GM13976 (cell line): ENCODE results near the gene PLA2G7.

ENCODE experiments used
- DNase-seq: peaks from one replicate; pipeline ENCODE4 v3.0.0; 2012; ENCODE audit warnings: low spot score
- in situ Hi-C: fragments of 300-500 bp; cut with MboI; formaldehyde crosslinking; loops from one replicate; pipeline ENCODE4 v1.12.0; 2022; ENCODE audit warnings: low sequenced_read_pairs, mixed read lengths, inconsistent platforms; ENCODE audit not compliant: unreplicated experiment
- TF ChIP-seq, protein P1 (sequence below): IDR thresholded peaks from 2 replicates; pipeline ENCODE4 v1.5.1; 2012; ENCODE audit warnings: borderline replicate concordance, mild to moderate bottlenecking; ENCODE audit not compliant: insufficient read depth; ENCODE audit errors: extremely low read depth, missing control alignments, control extremely low read depth

The PLA2G7 gene

GRCh38 chr6:46690911-46691451 lies 44.2 kb downstream of the PLA2G7 start:
- in situ Hi-C loops: no loop called here
- DNase-seq: no peak

DNA sequence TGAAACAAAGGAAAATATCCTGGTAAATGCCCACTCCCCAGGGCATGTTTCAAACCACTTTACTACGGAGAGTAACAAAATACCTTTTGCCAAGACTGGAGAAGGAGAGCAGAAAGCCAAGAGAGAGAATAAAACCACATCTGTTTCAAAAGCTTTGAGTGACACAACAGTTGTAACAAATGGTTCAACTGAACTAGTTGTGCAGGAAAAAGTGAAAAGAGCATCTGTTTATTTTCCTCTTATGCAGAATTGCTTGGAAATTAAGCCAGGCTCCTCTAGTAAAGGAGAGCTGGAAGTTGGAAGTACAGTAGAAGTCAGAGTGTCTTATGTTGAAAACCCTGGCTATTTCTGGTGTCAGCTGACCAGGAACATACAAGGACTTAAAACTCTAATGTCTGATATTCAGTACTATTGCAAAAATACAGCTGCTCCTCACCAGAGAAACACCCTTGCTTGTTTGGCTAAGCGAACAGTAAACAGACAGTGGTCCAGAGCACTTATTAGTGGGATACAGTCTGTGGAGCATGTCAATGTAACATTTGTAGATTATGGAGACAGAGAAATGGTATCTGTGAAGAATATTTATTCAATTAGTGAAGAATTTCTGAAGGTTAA lies 44.9 kb downstream of the PLA2G7 start:
- TF ChIP-seq, protein P1, sequence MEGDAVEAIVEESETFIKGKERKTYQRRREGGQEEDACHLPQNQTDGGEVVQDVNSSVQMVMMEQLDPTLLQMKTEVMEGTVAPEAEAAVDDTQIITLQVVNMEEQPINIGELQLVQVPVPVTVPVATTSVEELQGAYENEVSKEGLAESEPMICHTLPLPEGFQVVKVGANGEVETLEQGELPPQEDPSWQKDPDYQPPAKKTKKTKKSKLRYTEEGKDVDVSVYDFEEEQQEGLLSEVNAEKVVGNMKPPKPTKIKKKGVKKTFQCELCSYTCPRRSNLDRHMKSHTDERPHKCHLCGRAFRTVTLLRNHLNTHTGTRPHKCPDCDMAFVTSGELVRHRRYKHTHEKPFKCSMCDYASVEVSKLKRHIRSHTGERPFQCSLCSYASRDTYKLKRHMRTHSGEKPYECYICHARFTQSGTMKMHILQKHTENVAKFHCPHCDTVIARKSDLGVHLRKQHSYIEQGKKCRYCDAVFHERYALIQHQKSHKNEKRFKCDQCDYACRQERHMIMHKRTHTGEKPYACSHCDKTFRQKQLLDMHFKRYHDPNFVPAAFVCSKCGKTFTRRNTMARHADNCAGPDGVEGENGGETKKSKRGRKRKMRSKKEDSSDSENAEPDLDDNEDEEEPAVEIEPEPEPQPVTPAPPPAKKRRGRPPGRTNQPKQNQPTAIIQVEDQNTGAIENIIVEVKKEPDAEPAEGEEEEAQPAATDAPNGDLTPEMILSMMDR: no peak
- in situ Hi-C loops: no loop called here
- DNase-seq: no peak

More at GRCh38 chr6:46690911-46691451, 44.2 kb downstream of the PLA2G7 start:
- TF ChIP-seq, protein P1: no peak

- in situ Hi-C loops: no loop called here
- TF ChIP-seq, protein P1: no peak
- no peak for DNase-seq
These were observed 45.5 kb downstream of the PLA2G7 start for GRCh38 chr6:46689657-46690056.

DNA sequence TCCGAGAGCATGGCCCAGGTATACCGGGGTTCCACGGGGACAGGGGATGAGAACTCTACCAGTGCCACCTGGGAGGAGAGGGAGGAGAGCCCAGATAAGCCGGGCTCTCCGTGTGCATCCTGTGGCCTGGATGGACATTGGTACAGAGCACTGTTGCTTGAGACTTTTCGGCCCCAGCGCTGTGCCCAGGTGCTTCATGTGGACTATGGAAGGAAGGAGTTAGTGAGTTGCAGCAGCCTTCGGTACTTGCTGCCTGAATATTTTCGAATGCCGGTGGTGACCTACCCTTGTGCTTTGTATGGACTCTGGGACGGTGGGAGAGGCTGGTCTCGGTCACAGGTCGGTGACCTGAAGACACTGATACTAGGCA lies 46.2 kb downstream of the PLA2G7 start:
- TF ChIP-seq, protein P1: no peak
- in situ Hi-C loops: no loop called here
- DNase-seq: no peak

DNA sequence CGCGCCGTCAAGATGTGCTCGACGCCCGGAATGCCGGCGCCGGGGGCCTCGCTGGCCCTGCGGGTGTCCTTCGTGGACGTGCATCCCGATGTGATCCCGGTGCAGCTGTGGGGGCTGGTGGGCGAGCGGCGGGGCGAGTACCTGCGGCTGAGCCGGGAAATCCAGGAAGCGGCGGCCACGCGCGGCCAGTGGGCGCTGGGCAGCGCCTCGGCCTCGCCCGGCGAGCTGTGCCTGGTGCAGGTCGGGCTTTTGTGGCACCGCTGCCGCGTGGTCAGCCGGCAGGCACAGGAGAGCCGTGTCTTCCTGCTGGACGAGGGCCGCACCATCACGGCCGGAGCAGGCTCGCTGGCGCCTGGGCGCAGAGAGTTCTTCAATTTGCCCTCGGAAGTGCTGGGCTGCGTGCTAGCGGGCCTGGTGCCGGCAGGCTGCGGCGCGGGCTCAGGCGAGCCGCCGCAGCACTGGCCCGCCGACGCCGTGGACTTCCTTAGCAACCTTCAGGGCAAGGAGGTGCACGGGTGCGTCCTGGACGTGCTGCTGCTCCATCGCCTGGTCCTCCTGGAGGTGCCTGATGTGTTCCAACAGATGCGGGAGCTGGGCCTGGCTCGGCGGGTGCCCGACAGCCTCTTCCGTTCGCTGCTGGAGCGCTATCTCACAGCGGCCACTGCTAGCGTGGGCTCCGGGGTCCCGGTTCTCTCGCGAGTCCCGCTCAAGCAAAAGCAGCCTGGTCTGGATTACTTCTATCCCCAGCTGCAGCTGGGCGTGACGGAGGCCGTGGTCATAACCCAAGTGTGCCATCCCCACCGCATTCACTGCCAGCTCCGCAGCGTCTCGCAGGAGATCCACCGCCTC lies 46.8 kb downstream of the PLA2G7 start:
- in situ Hi-C loops: no loop called here
- DNase-seq: peak; percentile 22
- TF ChIP-seq, protein P1: no peak

- peak; percentile 17 for DNase-seq
- in situ Hi-C loops: no loop called here
- TF ChIP-seq, protein P1: no peak
These were observed 47.5 kb downstream of the PLA2G7 start, which contains the start of gene TDRD6 for GRCh38 chr6:46687619-46688097. Gene TDRD6 (plus strand): TSS chr6:46687885. CDS start chr6:46688129, 244 bp downstream.
